ENCODE results near the gene VANGL1.

Gene VANGL1

GRCh38 chr1:115706587-115707425 lies 65.0 kb downstream of the VANGL1 start:
- no peak for DNase-seq

- no peak for DNase-seq
Observed at GRCh38 chr1:115710859-115711624, 69.3 kb downstream of the VANGL1 start.

GRCh38 chr1:115712911-115713609 lies 71.3 kb downstream of the VANGL1 start:
- DNase-seq: no peak

GRCh38 chr1:115713906-115714305 lies 72.1 kb downstream of the VANGL1 start:
- DNase-seq: no peak

- DNase-seq: no peak
Observed at GRCh38 chr1:115714572-115715141, 72.9 kb downstream of the VANGL1 start.

GRCh38 chr1:115717541-115717940 lies 75.8 kb downstream of the VANGL1 start:
- no peak for DNase-seq

GRCh38 chr1:115718011-115718754 lies 76.4 kb downstream of the VANGL1 start:
- DNase-seq: no peak

- DNase-seq: no peak
Observed at GRCh38 chr1:115719285-115719684, 77.5 kb downstream of the VANGL1 start.

GRCh38 chr1:115722221-115722620 lies 80.5 kb downstream of the VANGL1 start:
- no peak for DNase-seq

GRCh38 chr1:115723756-115724155 lies 82.0 kb downstream of the VANGL1 start:
- no peak for DNase-seq

- DNase-seq: no peak
Observed at GRCh38 chr1:115725600-115725999, 83.8 kb downstream of the VANGL1 start.

GRCh38 chr1:115726161-115726560 lies 84.4 kb downstream of the VANGL1 start:
- no peak for DNase-seq

- no peak for DNase-seq
Observed at GRCh38 chr1:115726570-115726969, 84.8 kb downstream of the VANGL1 start.

- no peak for DNase-seq
Observed at GRCh38 chr1:115727706-115728249, 86.0 kb downstream of the VANGL1 start.

- DNase-seq: no peak
Observed at GRCh38 chr1:115728341-115728740, 86.6 kb downstream of the VANGL1 start.

GRCh38 chr1:115729756-115730155 lies 88.0 kb downstream of the VANGL1 start:
- DNase-seq: no peak

GRCh38 chr1:115732316-115732715 lies 90.5 kb downstream of the VANGL1 start:
- no peak for DNase-seq

- DNase-seq: no peak
Observed at GRCh38 chr1:115740811-115741210, 99.0 kb downstream of the VANGL1 start.

GRCh38 chr1:115744646-115745275 lies 103.0 kb downstream of the VANGL1 start:
- no peak for DNase-seq

GRCh38 chr1:115746021-115746690 lies 104.4 kb downstream of the VANGL1 start:
- DNase-seq: no peak
